HG03354 (cell line): ENCODE results near the gene DDX59.

ENCODE experiments used
- ATAC-seq: cut with Tn5 transposase; IDR thresholded peaks from one replicate; pipeline ENCODE4 v1.9.1; 2021; ENCODE audit warnings: mild to moderate bottlenecking; ENCODE audit not compliant: unreplicated experiment, poor library complexity, severe bottlenecking

Gene DDX59

GRCh38 chr1:200673952-200674823 is 4.5 kb upstream of the DDX59 start:
- no peak for ATAC-seq

GRCh38 chr1:200671235-200671786 is 1.6 kb upstream of the DDX59 start:
- no peak for ATAC-seq

- peak; percentile 25 for ATAC-seq
Measured at GRCh38 chr1:200670242-200671118, 773 bp upstream of the DDX59 start.

GRCh38 chr1:200668514-200669313 is 993 bp downstream of the DDX59 start:
- no peak for ATAC-seq

DNA sequence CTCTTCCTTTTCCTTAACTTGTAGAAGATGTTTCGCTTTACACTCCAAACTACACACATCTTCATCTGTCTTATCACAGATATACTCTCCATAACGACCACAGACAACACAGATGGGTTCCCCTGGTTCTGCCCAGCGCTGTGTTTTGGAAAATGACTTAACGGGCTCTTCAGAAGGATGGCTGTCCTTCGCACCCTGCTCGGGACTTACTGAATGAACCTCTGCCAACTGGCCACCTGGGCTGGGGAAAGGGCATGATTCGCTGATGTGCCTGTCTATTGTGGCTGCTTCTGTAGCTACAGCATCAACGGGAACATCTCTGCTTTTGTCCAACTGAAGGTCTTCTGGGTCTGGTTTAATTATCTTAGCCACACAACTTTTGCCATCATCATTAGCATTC is 3.4 kb downstream of the DDX59 start:
- no peak for ATAC-seq

DNA sequence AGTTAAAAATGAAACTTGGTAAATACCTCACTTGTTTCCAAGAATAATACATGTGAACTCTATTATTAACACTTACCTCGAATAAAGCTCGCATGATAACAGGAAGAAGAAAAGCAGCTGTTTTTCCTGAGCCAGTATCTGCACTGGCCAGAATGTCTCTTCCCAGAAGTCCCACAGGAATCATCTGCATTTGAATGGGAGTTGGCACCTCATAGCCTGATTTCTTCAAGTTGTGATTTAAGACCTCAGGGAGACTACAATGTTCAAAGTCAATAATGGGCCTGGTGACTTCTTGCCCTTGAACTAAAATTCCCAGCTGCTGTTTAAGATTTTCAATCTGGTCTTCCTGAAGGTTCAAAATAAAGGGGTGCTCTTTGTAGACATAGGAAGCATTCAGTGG is 3.8 kb downstream of the DDX59 start:
- no peak for ATAC-seq

DNA sequence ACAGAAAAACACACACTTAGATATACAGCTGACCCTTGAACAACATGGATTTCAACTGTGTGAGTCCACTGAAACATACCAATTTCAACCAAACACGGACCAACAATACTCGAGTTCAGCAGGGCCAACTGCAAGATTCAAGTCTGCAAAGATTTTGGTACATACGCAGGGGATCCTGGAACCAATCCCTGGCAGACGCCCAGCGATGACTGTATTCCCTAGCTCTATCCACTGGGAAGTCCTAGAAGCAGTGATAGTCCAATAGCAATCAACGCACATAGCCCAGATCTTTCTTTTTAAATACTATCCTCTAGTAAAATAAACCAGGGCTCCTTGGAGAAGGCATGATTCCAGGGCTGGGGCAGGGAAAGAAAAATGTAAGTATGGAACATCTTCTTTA is 9.0 kb downstream of the DDX59 start:
- no peak for ATAC-seq

GRCh38 chr1:200659269-200659668 is 10.4 kb downstream of the DDX59 start:
- no peak for ATAC-seq

- no peak for ATAC-seq
Measured at GRCh38 chr1:200658037-200658818, 11.5 kb downstream of the DDX59 start.

DNA sequence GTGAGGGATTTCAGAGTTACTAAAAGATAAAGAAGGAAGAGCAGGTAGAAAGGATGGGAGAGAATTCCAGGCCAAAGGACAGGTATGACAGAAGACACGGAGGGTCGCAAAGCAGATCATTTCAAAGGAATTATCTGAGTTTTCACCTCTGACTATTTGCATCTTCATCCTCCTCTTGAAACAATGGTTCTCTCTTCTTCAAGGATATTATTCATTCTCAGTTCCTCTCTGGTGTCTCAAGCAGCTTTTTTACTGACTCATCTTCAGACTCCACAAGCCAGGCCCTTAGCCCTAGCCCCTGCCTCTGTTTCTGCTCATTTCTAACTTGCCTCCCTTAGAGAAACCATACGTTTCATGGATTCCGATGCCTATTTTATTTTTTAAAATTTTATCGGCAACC is 15.0 kb downstream of the DDX59 start:
- ATAC-seq, result peak; percentile 93

DNA sequence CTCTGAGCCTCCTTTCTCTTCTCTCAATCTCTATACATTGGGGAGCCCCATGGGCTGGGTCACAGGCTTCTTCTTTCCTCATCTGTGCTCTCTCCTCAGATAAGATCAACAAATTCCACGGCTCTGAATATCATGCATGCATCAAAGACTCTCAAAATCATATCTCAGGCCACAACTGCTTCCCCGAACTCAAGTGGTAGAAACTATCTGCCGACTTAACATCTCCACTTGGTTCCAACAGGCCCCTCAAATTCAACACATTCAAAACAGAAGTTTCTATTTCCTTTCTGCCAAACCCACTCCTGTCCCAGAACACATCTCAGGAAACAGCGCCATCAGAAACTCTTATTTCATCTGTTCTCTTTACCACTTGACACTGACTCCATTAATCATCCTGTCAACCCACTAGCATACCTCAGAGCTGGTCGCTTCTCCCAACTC is 16.7 kb downstream of the DDX59 start:
- no peak for ATAC-seq

- no peak for ATAC-seq
Measured at GRCh38 chr1:200652378-200652777, 17.3 kb downstream of the DDX59 start.

DNA sequence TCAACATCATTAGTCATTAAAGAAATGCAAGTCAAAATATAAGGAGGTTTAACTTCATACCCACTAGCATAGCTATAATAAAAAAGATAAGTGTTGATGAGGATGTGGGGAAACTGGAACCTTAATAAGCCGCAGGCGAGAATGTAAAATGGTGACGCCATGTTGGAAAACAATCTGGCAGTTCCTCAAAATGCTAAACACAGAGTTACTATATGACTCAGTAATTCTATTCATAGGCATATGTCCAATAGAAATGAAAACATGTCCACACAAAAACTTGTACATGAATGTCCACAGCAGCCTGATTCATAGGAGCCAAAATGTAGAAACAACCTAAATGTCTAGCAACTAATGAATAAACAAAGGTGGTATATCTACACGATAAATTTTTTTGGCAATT is 23.2 kb downstream of the DDX59 start:
- ATAC-seq, result no peak

GRCh38 chr1:200644021-200644420 is 25.7 kb downstream of the DDX59 start:
- no peak for ATAC-seq

GRCh38 chr1:200642481-200642880 is 27.2 kb downstream of the DDX59 start:
- ATAC-seq, result no peak

DNA sequence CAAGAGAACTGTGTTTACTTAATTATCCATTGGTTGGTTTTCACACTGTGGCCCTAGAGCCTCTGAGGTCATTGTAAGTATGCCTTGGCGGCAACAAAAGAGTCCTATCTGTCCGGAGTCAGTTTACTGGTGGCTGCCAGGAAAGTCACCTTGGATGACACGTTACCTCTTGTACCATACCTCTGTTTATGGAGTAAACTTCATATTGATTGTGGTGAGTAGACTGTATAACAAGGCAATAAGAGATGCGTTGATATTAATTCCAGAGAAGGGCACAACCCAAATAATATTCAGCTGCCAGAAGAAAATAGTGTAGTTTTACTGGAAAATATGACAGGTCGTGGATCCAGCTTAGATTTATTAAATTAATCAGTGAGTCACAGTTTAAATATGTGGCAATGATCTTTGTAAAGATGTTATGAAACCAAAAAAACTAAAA is 28.7 kb downstream of the DDX59 start:
- no peak for ATAC-seq

- ATAC-seq, result peak; percentile 14
Measured at GRCh38 chr1:200640373-200640962, 29.2 kb downstream of the DDX59 start.

DNA sequence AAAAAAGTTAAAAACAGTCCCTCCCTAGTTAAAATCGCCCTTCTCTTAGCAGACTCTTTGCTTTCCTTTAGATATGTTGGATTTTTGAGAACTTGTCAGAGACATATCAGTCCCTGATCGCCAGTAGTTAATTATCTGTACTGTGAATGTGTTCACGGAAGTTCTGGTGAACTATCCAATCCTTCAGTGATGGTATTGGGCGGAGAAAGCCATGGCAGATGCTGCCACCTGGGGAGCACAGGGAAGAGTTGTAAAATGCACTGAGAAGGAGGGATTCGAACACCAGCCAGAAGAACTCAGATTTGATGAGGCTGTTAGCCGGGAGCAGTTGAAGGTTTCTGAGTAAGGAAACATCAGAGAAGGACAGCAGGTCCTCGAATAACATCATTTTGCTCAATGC is 31.6 kb downstream of the DDX59 start:
- no peak for ATAC-seq

- no peak for ATAC-seq
Measured at GRCh38 chr1:200636681-200637080, 33.0 kb downstream of the DDX59 start.
